Brain microvascular endothelial cell (primary cell): ENCODE measurements around the gene ATP4B.

Experiments used
- DNase-seq: peaks from one replicate; pipeline ENCODE4 v3.0.0-alpha.2; 2020
- H3K27ac ChIP-seq: fragments of 250-450 bp; sonication (Bioruptor Pico); 2 replicates; pipeline ENCODE4 v1.5.1; 2020; ENCODE audit warnings: mild to moderate bottlenecking, moderate library complexity
- H3K27me3 ChIP-seq: fragments of 250-450 bp; sonication (Bioruptor Pico); replicated peaks from 2 replicates; pipeline ENCODE4 v1.5.1; 2020; ENCODE audit warnings: mild to moderate bottlenecking
- H3K36me3 ChIP-seq: fragments of 250-450 bp; sonication (Bioruptor Pico); replicated peaks from 2 replicates; pipeline ENCODE4 v1.5.1; 2020; ENCODE audit warnings: mild to moderate bottlenecking
- H3K4me3 ChIP-seq: 2 replicates; pipeline ENCODE4 v1.5.1; 2011; ENCODE audit warnings: low read depth, mild to moderate bottlenecking, control low read depth, low read length, moderate library complexity
- in situ Hi-C: cut with HindIII; loops from 2 replicates; pipeline ENCODE4 v1.10.0; 2017; ENCODE audit warnings: low sequenced_read_pairs, low pct_ligation_motif_present
- TF ChIP-seq, protein P1 (sequence below): IDR thresholded peaks from 2 replicates; pipeline ENCODE4 v1.5.1; 2011; ENCODE audit warnings: low read depth, mild to moderate bottlenecking, moderate library complexity, low read length, control low read depth, inconsistent platforms; ENCODE audit errors: missing control alignments

The ATP4B gene

DNA sequence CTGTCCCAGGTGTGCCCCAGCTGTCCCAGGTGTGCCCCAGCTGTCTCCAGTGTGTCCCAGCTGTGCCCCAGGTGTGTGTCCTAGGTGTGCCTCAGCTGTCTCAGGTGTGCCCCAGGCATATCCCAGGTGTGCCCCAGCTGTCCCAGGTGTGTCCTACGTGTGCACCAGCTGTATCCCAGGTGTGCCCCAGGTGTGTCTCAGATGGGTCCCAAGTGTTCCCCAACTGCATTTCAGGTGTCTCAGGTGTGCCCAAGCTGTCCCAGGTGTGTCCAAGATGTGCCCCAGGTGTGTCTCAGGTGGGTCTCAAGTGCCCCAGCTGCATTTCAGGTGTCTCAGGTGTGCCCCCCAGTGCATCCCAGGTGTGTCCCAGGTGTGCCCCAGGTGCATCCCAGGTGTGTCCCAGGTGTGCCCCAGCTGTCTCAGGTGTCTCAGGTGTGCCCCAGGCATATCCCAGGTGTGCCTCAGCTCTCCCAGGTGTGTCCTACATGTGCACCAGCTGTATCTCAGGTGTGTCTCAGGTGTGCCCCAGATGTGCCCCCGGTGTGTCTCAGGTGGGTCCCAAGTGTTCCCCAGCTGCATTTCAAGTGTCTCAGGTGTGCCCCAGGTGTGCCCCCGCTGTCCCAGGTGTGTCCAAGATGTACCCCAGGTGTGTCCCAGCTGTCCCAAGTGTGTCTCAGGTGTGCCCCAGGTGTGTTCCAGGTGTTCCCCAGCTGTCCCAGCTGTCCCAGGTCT lies 7.8 kb upstream of the ATP4B start:
- in situ Hi-C loops, result no loop called here
- H3K4me3 ChIP-seq, result no peak overlapping the region
- H3K36me3 ChIP-seq, result no peaks in the 10 kb centered on the region
- no peak overlapping the region for H3K27ac ChIP-seq
- TF ChIP-seq, protein P1, sequence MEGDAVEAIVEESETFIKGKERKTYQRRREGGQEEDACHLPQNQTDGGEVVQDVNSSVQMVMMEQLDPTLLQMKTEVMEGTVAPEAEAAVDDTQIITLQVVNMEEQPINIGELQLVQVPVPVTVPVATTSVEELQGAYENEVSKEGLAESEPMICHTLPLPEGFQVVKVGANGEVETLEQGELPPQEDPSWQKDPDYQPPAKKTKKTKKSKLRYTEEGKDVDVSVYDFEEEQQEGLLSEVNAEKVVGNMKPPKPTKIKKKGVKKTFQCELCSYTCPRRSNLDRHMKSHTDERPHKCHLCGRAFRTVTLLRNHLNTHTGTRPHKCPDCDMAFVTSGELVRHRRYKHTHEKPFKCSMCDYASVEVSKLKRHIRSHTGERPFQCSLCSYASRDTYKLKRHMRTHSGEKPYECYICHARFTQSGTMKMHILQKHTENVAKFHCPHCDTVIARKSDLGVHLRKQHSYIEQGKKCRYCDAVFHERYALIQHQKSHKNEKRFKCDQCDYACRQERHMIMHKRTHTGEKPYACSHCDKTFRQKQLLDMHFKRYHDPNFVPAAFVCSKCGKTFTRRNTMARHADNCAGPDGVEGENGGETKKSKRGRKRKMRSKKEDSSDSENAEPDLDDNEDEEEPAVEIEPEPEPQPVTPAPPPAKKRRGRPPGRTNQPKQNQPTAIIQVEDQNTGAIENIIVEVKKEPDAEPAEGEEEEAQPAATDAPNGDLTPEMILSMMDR, result no peak
- no peak for DNase-seq
- no peaks in the 10 kb centered on the region for H3K27me3 ChIP-seq

DNA sequence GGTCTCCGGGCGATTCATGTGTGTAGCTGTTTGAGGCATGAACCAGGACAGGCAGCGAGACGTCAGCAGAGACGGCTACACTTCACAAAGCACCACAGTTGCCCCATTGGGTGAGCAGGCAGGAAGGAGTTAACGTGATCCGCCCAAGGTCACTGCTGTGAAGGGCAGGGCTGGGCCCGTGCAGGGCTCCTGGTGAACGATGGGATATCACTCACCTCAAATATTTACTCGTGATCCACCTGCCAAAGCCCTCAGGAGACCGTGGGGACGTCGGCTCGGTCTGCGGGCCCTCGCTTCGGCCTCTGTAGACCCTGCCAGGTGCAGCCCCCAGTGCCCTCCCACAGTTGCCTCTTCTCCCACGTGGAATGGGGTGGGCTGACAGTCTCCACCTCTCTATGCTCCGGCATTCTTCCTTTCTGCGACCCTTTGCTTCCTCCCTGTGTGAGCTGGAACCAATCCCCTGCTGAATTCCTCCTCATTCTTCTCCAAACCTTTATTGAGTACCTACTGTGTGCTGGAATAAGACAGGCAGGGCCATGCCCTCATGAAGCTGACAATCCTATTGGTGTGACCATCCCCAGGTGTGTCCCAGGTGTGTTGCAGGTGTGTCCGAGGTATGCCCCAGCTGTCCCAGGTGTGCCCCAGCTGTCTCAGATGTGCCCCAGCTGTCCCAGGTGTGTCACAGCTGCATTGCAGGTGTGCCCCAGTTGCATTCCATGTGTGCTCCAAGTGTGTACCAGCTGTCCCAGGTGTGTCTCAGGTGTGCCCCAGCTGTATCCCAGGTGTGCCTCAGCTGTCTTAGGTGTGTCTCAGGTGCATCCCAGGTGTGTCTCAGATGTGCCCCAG lies 7.0 kb upstream of the ATP4B start:
- Histone ChIP-seq H3K4me3 (no peak overlapping the region), H3K27ac (no peak overlapping the region), H3K27me3 (no peaks in the 10 kb centered on the region), H3K36me3 (no peaks in the 10 kb centered on the region)
- in situ Hi-C loops, result no loop called here
- no peak for DNase-seq
- TF ChIP-seq, protein P1, result no peak

DNA sequence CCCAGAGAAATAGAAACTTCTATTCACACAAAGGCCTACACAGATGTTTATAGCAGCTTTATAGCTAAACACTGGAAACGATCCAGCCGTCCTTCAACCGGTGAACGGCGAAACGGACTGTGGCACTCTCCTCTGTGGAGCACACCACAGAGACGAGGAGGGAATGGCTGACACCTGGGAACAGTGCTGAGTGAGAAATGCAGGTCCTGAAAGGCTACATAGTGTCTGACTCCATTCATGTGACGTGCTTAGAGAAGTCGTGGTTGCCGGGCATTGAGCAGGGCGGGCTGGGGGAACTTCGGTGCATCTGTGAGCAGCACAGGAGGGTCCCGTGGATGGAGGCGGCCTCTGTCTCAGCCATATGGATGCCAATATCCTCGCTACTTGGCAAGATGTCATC lies 5.9 kb upstream of the ATP4B start:
- no peak overlapping the region for H3K4me3 ChIP-seq
- no peaks in the 10 kb centered on the region for H3K36me3 ChIP-seq
- TF ChIP-seq, protein P1, result no peak
- no peak for DNase-seq
- in situ Hi-C loops, result no loop called here
- H3K27ac ChIP-seq, result no peak overlapping the region
- no peaks in the 10 kb centered on the region for H3K27me3 ChIP-seq

DNA sequence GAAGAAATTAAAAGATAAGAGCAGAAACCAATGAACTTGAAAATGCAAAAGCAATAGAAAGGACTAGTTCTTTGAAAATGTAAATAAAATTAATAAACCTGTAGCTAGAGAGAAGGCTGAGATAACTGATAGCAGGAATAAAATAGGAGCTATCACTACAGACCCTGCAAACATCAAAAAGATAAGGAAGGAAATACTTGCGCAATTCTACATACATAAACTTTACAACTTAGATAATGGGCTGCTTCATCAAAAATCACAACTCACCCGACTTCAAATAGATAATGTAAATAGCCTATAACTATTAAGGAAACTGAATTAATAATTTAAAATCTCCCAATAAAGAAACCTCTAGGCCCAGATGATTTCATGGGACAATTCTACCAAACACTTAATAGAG lies 3.5 kb upstream of the ATP4B start:
- H3K36me3 ChIP-seq, result no peaks in the 10 kb centered on the region
- no peak for DNase-seq
- TF ChIP-seq, protein P1, result no peak
- no peak overlapping the region for H3K27ac ChIP-seq
- in situ Hi-C loops, result no loop called here
- H3K4me3 ChIP-seq, result no peak overlapping the region
- H3K27me3 ChIP-seq, result no peaks in the 10 kb centered on the region

DNA sequence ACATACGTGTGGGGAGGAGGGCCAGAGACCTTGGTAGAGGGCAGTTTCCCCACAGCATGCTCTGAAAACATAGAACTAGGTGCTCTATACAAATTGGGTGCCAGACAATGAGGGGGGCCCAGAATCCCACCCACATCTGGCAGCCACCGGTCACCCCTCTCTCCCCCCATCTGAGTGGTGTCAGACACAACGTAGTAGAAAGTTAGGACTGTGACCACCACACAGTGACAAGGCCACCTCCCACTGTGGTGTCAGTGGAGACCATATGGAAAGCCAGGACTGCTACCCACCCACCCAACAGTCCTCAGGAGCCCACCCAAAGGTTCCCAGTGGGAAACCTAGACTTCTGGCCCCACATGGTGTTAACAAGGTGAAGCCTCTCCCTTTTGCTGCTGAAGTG lies 2.1 kb upstream of the ATP4B start:
- TF ChIP-seq, protein P1, result no peak
- no peak overlapping the region for H3K27ac ChIP-seq
- DNase-seq, result no peak
- in situ Hi-C loops, result no loop called here
- H3K27me3 ChIP-seq, result no peaks in the 10 kb centered on the region
- no peak overlapping the region for H3K4me3 ChIP-seq
- no peaks in the 10 kb centered on the region for H3K36me3 ChIP-seq

DNA sequence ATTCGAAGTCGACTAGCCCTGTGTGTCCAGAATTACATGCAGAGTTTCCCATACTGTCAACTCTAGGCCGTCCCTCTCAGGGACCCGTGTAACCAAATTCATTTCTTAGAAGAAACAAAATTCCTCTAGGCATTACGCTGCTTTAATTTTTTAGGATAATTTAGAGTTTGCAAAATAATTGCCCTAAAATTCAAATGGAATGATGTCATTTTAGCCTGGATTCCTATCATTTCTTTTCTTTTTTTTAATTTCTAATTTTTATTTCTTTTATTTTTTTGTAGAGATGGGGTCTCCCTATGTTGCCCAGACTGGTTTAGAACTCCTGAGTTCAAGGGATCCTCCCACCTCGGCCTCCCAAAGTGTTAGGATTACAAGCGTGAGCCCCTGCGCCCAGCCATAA lies 1.3 kb upstream of the ATP4B start:
- TF ChIP-seq, protein P1, result no peak
- no peak for DNase-seq
- no peaks in the 10 kb centered on the region for H3K36me3 ChIP-seq
- no peaks in the 10 kb centered on the region for H3K27me3 ChIP-seq
- no peak overlapping the region for H3K4me3 ChIP-seq
- in situ Hi-C loops, result no loop called here
- H3K27ac ChIP-seq, result no peak overlapping the region
